Muscle of leg (tissue), 11 donors: ENCODE measurements around the gene PPP1R7. TPM values are rescaled to one million over a fixed set of nuclear protein-coding genes. Genes with fewer than 3 reads are reported as not detected.
A peak's percentile ranks its signal among the peaks of the same experiment; 100 is the strongest.

ENCODE experiments used
- DNase-seq: peaks from one replicate; pipeline ENCODE4 v3.0.0; 2013
- H3K27ac ChIP-seq: one replicate; pipeline ENCODE4 v1.5.1; 2013; ENCODE audit warnings: mild to moderate bottlenecking, low read length, control low read depth
- H3K27me3 ChIP-seq: one replicate; pipeline ENCODE4 v1.6.1; 2013; ENCODE audit warnings: low read length; ENCODE audit not compliant: control insufficient read depth, insufficient read depth
- H3K36me3 ChIP-seq: one replicate; pipeline ENCODE4 v1.6.1; 2013; ENCODE audit warnings: low read length; ENCODE audit not compliant: control insufficient read depth, insufficient read depth
- H3K4me1 ChIP-seq: one replicate; pipeline ENCODE4 v1.6.1; 2013; ENCODE audit warnings: low read length; ENCODE audit not compliant: control insufficient read depth, insufficient read depth
- H3K4me3 ChIP-seq: one replicate; pipeline ENCODE4 v1.5.1; 2013; ENCODE audit warnings: low read length, control low read depth
- H3K9me3 ChIP-seq: replicated peaks from 2 replicates; pipeline ENCODE4 v1.6.1; 2013; ENCODE audit warnings: low read depth, low read length; ENCODE audit not compliant: control insufficient read depth
- WGBS: methylation state at CpG from one replicate; pipeline ENCODE4 v1.1.5; 2013; ENCODE audit warnings: missing lambda C conversion rate; ENCODE audit not compliant: insufficient coverage; 5-methylcytosine and 5-hydroxymethylcytosine counted together
- polyA plus RNA-seq, 8 donors: library from polyadenylated mRNA; unstranded; fragments of 120-200 nt; gene quantifications; one replicate each; pipeline versions ENCODE4 v1.2.1 to v1.2.3, GENCODE V29; 2013; ENCODE audit warnings: inconsistent platforms in 1 of 8, low replicate concordance in 1 of 8; ENCODE audit not compliant: insufficient read length in 8 of 8, insufficient read depth in 1 of 8
- total RNA-seq: library from RNA; stranded (reverse); fragments of 120-200 nt; gene quantifications from one replicate; pipeline ENCODE4 v1.2.4, GENCODE V29; 2013

Gene PPP1R7
- total and polyA plus RNA-seq, 9 donors: 46.8 to 92.0 (median 78.0) TPM

- Histone ChIP-seq H3K27me3 (no peaks in the 10 kb centered on the region), H3K27ac (peak overlapping the region; percentile 88), H3K9me3 (no peaks in the 10 kb centered on the region), H3K4me1 (peaks cover 38% of the 10 kb centered on the region), H3K36me3 (no peaks in the 10 kb centered on the region), H3K4me3 (peak overlapping the region; percentile 47)
- WGBS: under 1% methylated on average over 52 of the region's 77 CpGs
- peak; percentile 87 for DNase-seq
Observed at GRCh38 chr2:241217320-241218031, 67.2 kb downstream of the PPP1R7 start.

GRCh38 chr2:241218131-241219029 lies 68.1 kb downstream of the PPP1R7 start:
- no peaks in the 10 kb centered on the region for H3K9me3 ChIP-seq
- H3K36me3 ChIP-seq: no peaks in the 10 kb centered on the region
- peaks cover 32% of the 10 kb centered on the region for H3K4me1 ChIP-seq
- WGBS: under 1% methylated on average over 59 of the region's 83 CpGs
- H3K27ac ChIP-seq: peak overlapping the region; percentile 20
- peak; percentile 65 for DNase-seq
- no peaks in the 10 kb centered on the region for H3K27me3 ChIP-seq
- peak overlapping the region; percentile 49 for H3K4me3 ChIP-seq

GRCh38 chr2:241219030-241219382 lies 68.7 kb downstream of the PPP1R7 start:
- peak overlapping the region; percentile 49 for H3K4me3 ChIP-seq
- no peak overlapping the region for H3K27ac ChIP-seq
- WGBS: 0% methylated on average over 1 of the region's 4 CpGs
- DNase-seq: no peak
- H3K4me1 ChIP-seq: peaks cover 34% of the 10 kb centered on the region
- no peaks in the 10 kb centered on the region for H3K9me3 ChIP-seq
- H3K27me3 ChIP-seq: no peaks in the 10 kb centered on the region
- H3K36me3 ChIP-seq: no peaks in the 10 kb centered on the region

GRCh38 chr2:241219856-241220356 lies 69.6 kb downstream of the PPP1R7 start:
- Histone ChIP-seq H3K27me3 (no peaks in the 10 kb centered on the region), H3K4me1 (peaks cover 43% of the 10 kb centered on the region), H3K36me3 (peaks cover 1% of the 10 kb centered on the region), H3K4me3 (no peak overlapping the region), H3K9me3 (no peaks in the 10 kb centered on the region), H3K27ac (no peak overlapping the region)
- DNase-seq: no peak
- 100% methylated on average over 1 of the region's 6 CpGs for WGBS

- WGBS: 50% methylated on average over 19 of the region's 23 CpGs
- no peak for DNase-seq
- H3K4me3 ChIP-seq: no peak overlapping the region
- H3K4me1 ChIP-seq: peaks cover 26% of the 10 kb centered on the region
- H3K27me3 ChIP-seq: no peaks in the 10 kb centered on the region
- peak overlapping the region; percentile 35 for H3K27ac ChIP-seq
- H3K9me3 ChIP-seq: no peaks in the 10 kb centered on the region
- H3K36me3 ChIP-seq: peaks cover 29% of the 10 kb centered on the region
Observed at GRCh38 chr2:241223211-241224017, 73.1 kb downstream of the PPP1R7 start.

- Histone ChIP-seq H3K9me3 (no peaks in the 10 kb centered on the region), H3K27me3 (no peaks in the 10 kb centered on the region), H3K36me3 (peaks cover 37% of the 10 kb centered on the region), H3K4me3 (no peak overlapping the region), H3K4me1 (peaks cover 19% of the 10 kb centered on the region), H3K27ac (peak overlapping the region; percentile 35)
- DNase-seq: peak; percentile 81
- WGBS: 23% methylated on average over 26 of the region's 26 CpGs
Observed at GRCh38 chr2:241224018-241224850, 74.0 kb downstream of the PPP1R7 start.

- DNase-seq: no peak
- Histone ChIP-seq H3K27ac (no peak overlapping the region), H3K4me3 (no peak overlapping the region), H3K9me3 (no peaks in the 10 kb centered on the region), H3K36me3 (peaks cover 44% of the 10 kb centered on the region), H3K4me1 (peaks cover 19% of the 10 kb centered on the region), H3K27me3 (no peaks in the 10 kb centered on the region)
- 56% methylated on average over 5 of the region's 8 CpGs for WGBS
Observed at GRCh38 chr2:241224851-241225438, 74.7 kb downstream of the PPP1R7 start.

- DNase-seq: no peak
- WGBS: 83% methylated on average over 6 of the region's 16 CpGs
- H3K36me3 ChIP-seq: peaks cover 50% of the 10 kb centered on the region
- no peaks in the 10 kb centered on the region for H3K9me3 ChIP-seq
- no peaks in the 10 kb centered on the region for H3K27me3 ChIP-seq
- H3K27ac ChIP-seq: no peak overlapping the region
- H3K4me1 ChIP-seq: peaks cover 19% of the 10 kb centered on the region
- H3K4me3 ChIP-seq: no peak overlapping the region
Observed at GRCh38 chr2:241225545-241225944, 75.3 kb downstream of the PPP1R7 start.

- Histone ChIP-seq H3K27me3 (no peaks in the 10 kb centered on the region), H3K4me3 (no peak overlapping the region), H3K9me3 (no peaks in the 10 kb centered on the region), H3K36me3 (peaks cover 54% of the 10 kb centered on the region), H3K27ac (no peak overlapping the region), H3K4me1 (peaks cover 19% of the 10 kb centered on the region)
- no peak for DNase-seq
- 78% methylated on average over 15 of the region's 16 CpGs for WGBS
Observed at GRCh38 chr2:241225983-241226382, 75.7 kb downstream of the PPP1R7 start.
